ENCODE measurements around the gene KRTAP21-2. TPM values are rescaled to one million over a fixed set of nuclear protein-coding genes. Genes with fewer than 3 reads are reported as not detected.

KRTAP21-2 gene
- total RNA-seq, 2 donors from 2014 or later: not detected

DNA sequence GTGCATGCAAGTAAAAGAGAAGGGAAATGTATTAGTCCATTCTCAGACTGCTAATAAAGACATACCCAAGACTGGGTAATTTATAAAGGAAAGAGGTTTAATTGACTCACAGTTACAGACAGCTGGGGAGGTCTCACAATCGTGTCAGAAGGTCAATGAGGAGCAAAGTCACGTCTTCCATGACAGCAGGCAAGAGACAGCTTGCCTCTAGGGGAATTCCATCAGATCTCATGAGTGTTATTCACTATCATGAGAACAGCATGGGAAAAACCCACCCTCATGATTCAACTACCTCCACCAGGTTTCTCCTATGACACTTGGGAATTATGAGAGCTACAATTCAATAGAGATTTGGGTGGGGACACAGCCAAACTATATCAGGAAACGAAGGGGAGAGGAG lies 36.6 kb downstream of the KRTAP21-2 start:
- Histone ChIP-seq H3K27ac (no peak overlapping the region), H3K36me3 (no peaks in the 10 kb centered on the region), H3K27me3 (no peaks in the 10 kb centered on the region), H3K4me3 (no peak overlapping the region), H3K4me1 (no peaks in the 10 kb centered on the region), H3K9me3 (no peaks in the 10 kb centered on the region), H3K9ac (ENCODE audit: low read depth in 2 of 2, low read length in 2 of 2) (no peak overlapping the region)
- no peak for TF ChIP-seq CTCF (IDR thresholded peaks at IDR 0.05)
- no peak for DNase-seq
- intact Hi-C loops (cut with DNase I): no loop called here

DNA sequence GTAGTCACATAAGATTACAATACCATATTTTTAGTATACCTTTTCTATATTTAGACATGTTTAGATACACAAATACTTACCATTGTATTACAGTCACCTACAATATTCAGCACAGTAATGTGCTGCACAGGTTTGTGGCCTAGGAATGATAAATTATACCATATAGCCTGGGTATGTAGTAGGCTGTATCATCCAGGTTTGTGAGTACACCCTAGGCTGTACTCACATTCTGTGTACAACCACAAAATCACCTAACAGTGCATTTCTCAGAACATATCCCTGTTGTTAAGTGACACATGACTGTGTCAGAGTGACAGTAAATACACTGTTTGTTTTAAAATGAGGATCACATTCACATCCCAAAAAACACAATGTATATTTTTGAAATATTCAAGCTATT lies 39.6 kb downstream of the KRTAP21-2 start:
- H3K27ac ChIP-seq: no peak overlapping the region
- no peak for DNase-seq
- H3K36me3 ChIP-seq: no peaks in the 10 kb centered on the region
- H3K27me3 ChIP-seq: no peaks in the 10 kb centered on the region
- no peak for TF ChIP-seq CTCF (IDR thresholded peaks at IDR 0.05)
- no peaks in the 10 kb centered on the region for H3K9me3 ChIP-seq
- no peak overlapping the region for H3K4me3 ChIP-seq
- intact Hi-C loops (cut with DNase I): no loop called here
- H3K9ac ChIP-seq (ENCODE audit: low read depth in 2 of 2, low read length in 2 of 2): no peak overlapping the region
- no peaks in the 10 kb centered on the region for H3K4me1 ChIP-seq

Other genes with a start within 250 kb of the KRTAP21-2 start
- not detected for gene KRTAP19-5, start 245.1 kb downstream of the KRTAP21-2 start, total RNA-seq
- not detected for gene KRTAP19-6, start 205.4 kb downstream of the KRTAP21-2 start, total RNA-seq
- not detected for gene KRTAP19-7, start 185.9 kb downstream of the KRTAP21-2 start, total RNA-seq
- not detected for gene KRTAP22-2, start 156.9 kb downstream of the KRTAP21-2 start, total RNA-seq
- not detected for gene KRTAP6-3, start 154.8 kb downstream of the KRTAP21-2 start, total RNA-seq
- gene KRTAP6-2, start 148.4 kb downstream of the KRTAP21-2 start, total RNA-seq: not detected
- not detected for gene KRTAP22-1, start 146.2 kb downstream of the KRTAP21-2 start, total RNA-seq
- not detected for gene KRTAP6-1, start 133.3 kb downstream of the KRTAP21-2 start, total RNA-seq
- not detected for gene KRTAP20-1, start 130.8 kb downstream of the KRTAP21-2 start, total RNA-seq
- not detected for gene KRTAP20-4, start 126.6 kb downstream of the KRTAP21-2 start, total RNA-seq
- not detected for gene KRTAP20-2, start 112.1 kb downstream of the KRTAP21-2 start, total RNA-seq
- gene KRTAP20-3, start 104.4 kb downstream of the KRTAP21-2 start, total RNA-seq: not detected
- not detected for gene KRTAP21-3, start 28.5 kb downstream of the KRTAP21-2 start, total RNA-seq
- not detected for gene KRTAP21-1, start 8.2 kb upstream of the KRTAP21-2 start, total RNA-seq
- not detected for gene KRTAP8-1, start 66.0 kb upstream of the KRTAP21-2 start, total RNA-seq
- not detected for gene KRTAP7-1, start 82.5 kb upstream of the KRTAP21-2 start, total RNA-seq
- gene KRTAP11-1, start 134.3 kb upstream of the KRTAP21-2 start, total RNA-seq: not detected